ENCODE data around the gene ANXA2. TPM values are rescaled to one million over a fixed set of nuclear protein-coding genes. Genes with fewer than 3 reads are reported as not detected.

ANXA2 gene
- total RNA-seq, 1 experiment from 2014 or later = 1,903 TPM

- Histone ChIP-seq H3K4me3 (ENCODE audit: low read depth in 2 of 2, low read length in 2 of 2) (no peak overlapping the region), H3K27ac (ENCODE audit: low read length) (no peak overlapping the region), H3K27me3 (ENCODE audit: control insufficient read depth, insufficient read depth, low read length) (no peaks in the 10 kb centered on the region), H3K9me3 (ENCODE audit: control insufficient read depth, insufficient read depth, low read depth, low read length) (no peaks in the 10 kb centered on the region), H3K4me1 (ENCODE audit: control insufficient read depth, insufficient read depth, low read length) (peaks cover 22% of the 10 kb centered on the region), H3K36me3 (ENCODE audit: control insufficient read depth, insufficient read depth, low read length) (peaks cover 6% of the 10 kb centered on the region)
- DNase-seq (ENCODE audit: low read depth, low spot score) (no peak), ATAC-seq (no peak)
- ChIA-PET POLR2A (no interaction called here), CTCF (no interaction called here)
- in situ Hi-C loops (cut with HindIII; ENCODE audit: low pct_unique_long_range_greater_than_20kb, low sequenced_read_pairs) = no loop called here
- TF ChIP-seq, protein P1, sequence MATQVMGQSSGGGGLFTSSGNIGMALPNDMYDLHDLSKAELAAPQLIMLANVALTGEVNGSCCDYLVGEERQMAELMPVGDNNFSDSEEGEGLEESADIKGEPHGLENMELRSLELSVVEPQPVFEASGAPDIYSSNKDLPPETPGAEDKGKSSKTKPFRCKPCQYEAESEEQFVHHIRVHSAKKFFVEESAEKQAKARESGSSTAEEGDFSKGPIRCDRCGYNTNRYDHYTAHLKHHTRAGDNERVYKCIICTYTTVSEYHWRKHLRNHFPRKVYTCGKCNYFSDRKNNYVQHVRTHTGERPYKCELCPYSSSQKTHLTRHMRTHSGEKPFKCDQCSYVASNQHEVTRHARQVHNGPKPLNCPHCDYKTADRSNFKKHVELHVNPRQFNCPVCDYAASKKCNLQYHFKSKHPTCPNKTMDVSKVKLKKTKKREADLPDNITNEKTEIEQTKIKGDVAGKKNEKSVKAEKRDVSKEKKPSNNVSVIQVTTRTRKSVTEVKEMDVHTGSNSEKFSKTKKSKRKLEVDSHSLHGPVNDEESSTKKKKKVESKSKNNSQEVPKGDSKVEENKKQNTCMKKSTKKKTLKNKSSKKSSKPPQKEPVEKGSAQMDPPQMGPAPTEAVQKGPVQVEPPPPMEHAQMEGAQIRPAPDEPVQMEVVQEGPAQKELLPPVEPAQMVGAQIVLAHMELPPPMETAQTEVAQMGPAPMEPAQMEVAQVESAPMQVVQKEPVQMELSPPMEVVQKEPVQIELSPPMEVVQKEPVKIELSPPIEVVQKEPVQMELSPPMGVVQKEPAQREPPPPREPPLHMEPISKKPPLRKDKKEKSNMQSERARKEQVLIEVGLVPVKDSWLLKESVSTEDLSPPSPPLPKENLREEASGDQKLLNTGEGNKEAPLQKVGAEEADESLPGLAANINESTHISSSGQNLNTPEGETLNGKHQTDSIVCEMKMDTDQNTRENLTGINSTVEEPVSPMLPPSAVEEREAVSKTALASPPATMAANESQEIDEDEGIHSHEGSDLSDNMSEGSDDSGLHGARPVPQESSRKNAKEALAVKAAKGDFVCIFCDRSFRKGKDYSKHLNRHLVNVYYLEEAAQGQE (IDR thresholded peaks at IDR 0.05; ENCODE audit: insufficient read depth in 1 of 2, low read depth in 2 of 2, low read length in 1 of 2) = no peak
- TF ChIP-seq, protein P2, sequence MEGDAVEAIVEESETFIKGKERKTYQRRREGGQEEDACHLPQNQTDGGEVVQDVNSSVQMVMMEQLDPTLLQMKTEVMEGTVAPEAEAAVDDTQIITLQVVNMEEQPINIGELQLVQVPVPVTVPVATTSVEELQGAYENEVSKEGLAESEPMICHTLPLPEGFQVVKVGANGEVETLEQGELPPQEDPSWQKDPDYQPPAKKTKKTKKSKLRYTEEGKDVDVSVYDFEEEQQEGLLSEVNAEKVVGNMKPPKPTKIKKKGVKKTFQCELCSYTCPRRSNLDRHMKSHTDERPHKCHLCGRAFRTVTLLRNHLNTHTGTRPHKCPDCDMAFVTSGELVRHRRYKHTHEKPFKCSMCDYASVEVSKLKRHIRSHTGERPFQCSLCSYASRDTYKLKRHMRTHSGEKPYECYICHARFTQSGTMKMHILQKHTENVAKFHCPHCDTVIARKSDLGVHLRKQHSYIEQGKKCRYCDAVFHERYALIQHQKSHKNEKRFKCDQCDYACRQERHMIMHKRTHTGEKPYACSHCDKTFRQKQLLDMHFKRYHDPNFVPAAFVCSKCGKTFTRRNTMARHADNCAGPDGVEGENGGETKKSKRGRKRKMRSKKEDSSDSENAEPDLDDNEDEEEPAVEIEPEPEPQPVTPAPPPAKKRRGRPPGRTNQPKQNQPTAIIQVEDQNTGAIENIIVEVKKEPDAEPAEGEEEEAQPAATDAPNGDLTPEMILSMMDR (IDR thresholded peaks at IDR 0.05) = peak; percentile 19; the same call in 1 of the 2 replicates
- BruUV-seq (replicated peaks) = no TSS peak
- intact Hi-C loops (cut with micrococcal nuclease; ENCODE audit: unreplicated experiment) = no loop called here
Measured at GRCh38 chr15:60340207-60340921, 57.4 kb downstream of the ANXA2 start.

- Histone ChIP-seq H3K9me3 (ENCODE audit: control insufficient read depth, insufficient read depth, low read depth, low read length) (no peaks in the 10 kb centered on the region), H3K36me3 (ENCODE audit: control insufficient read depth, insufficient read depth, low read length) (peaks cover under 1% of the 10 kb centered on the region; the same call in 1 of the 2 replicates), H3K4me1 (ENCODE audit: control insufficient read depth, insufficient read depth, low read length) (peaks cover 11% of the 10 kb centered on the region), H3K4me3 (ENCODE audit: low read depth in 2 of 2, low read length in 2 of 2) (no peak overlapping the region), H3K27ac (ENCODE audit: low read length) (no peak overlapping the region), H3K27me3 (ENCODE audit: control insufficient read depth, insufficient read depth, low read length) (no peaks in the 10 kb centered on the region)
- ChIA-PET POLR2A (no interaction called here), CTCF (no interaction called here)
- ATAC-seq (no peak), DNase-seq (ENCODE audit: low read depth, low spot score) (no peak)
- in situ Hi-C loops (cut with HindIII; ENCODE audit: low pct_unique_long_range_greater_than_20kb, low sequenced_read_pairs) = no loop called here
- intact Hi-C loops (cut with micrococcal nuclease; ENCODE audit: unreplicated experiment) = no loop called here
- TF ChIP-seq TCF7L2 (IDR thresholded peaks at IDR 0.05; ENCODE audit: low read depth, low read length) = no peak
- BruUV-seq (replicated peaks) = no TSS peak
Measured at GRCh38 chr15:60339236-60339635, 58.5 kb downstream of the ANXA2 start.

GRCh38 chr15:60338810-60339209, 59.0 kb downstream of the ANXA2 start:
- H3K4me3 ChIP-seq (ENCODE audit: low read depth in 2 of 2, low read length in 2 of 2) = no peak overlapping the region
- ATAC-seq = no peak
- no TSS peak for BruUV-seq (replicated peaks)
- no peak for DNase-seq (ENCODE audit: low read depth, low spot score)
- TF ChIP-seq TCF7L2 (IDR thresholded peaks at IDR 0.05; ENCODE audit: low read depth, low read length) = no peak
- no peak for TF ChIP-seq SIN3A (IDR thresholded peaks at IDR 0.05; ENCODE audit: borderline replicate concordance, insufficient read depth, low read depth, low read length)
- TF ChIP-seq, protein P2 (IDR thresholded peaks at IDR 0.05) = no peak
- TF ChIP-seq, protein P1 (IDR thresholded peaks at IDR 0.05; ENCODE audit: insufficient read depth in 1 of 2, low read depth in 2 of 2, low read length in 1 of 2) = no peak
- no peak for TF ChIP-seq POLR2AphosphoS5 (IDR thresholded peaks at IDR 0.05; ENCODE audit: low read depth, low read length)
- in situ Hi-C loops (cut with HindIII; ENCODE audit: low pct_unique_long_range_greater_than_20kb, low sequenced_read_pairs) (no loop called here), intact Hi-C loops (cut with micrococcal nuclease; ENCODE audit: unreplicated experiment) (no loop called here)
- no peaks in the 10 kb centered on the region for H3K36me3 ChIP-seq (ENCODE audit: control insufficient read depth, insufficient read depth, low read length)
- peaks cover 6% of the 10 kb centered on the region for H3K4me1 ChIP-seq (ENCODE audit: control insufficient read depth, insufficient read depth, low read length)
- no peaks in the 10 kb centered on the region for H3K9me3 ChIP-seq (ENCODE audit: control insufficient read depth, insufficient read depth, low read depth, low read length)
- H3K27me3 ChIP-seq (ENCODE audit: control insufficient read depth, insufficient read depth, low read length) = no peaks in the 10 kb centered on the region
- H3K27ac ChIP-seq (ENCODE audit: low read length) = no peak overlapping the region
- ChIA-PET POLR2A (no interaction called here), CTCF (no interaction called here)

Measured in Panc1 (cell line).